H54 (cell line): ENCODE measurements around the gene KLC3.

ENCODE experiments used
- DNase-seq: peaks from one replicate; pipeline ENCODE4 v3.0.0; 2011; ENCODE audit warnings: low spot score, mixed read lengths; ENCODE audit not compliant: insufficient read length
- FAIRE-seq: peaks from 3 replicates; lab custom pipeline; 2011; peaks lifted over from hg19 to GRCh38; lab: Jason Lieb, UNC
- POLR2A ChIP-seq: IDR thresholded peaks from 2 replicates; pipeline ENCODE4 v1.6.1; 2011; ENCODE audit warnings: low read depth, mild to moderate bottlenecking, low read length

KLC3 gene

GRCh38 chr19:45358213-45358792, 17.8 kb downstream of the KLC3 start:
- FAIRE-seq, result no peak
- no peak for DNase-seq
- TF ChIP-seq POLR2A, result no peak

GRCh38 chr19:45361608-45362007, 21.1 kb downstream of the KLC3 start:
- DNase-seq (no peak), FAIRE-seq (no peak)
- no peak for TF ChIP-seq POLR2A

GRCh38 chr19:45362291-45362690, 21.7 kb downstream of the KLC3 start:
- no peak for DNase-seq
- no peak for TF ChIP-seq POLR2A
- FAIRE-seq, result no peak

- DNase-seq (no peak), FAIRE-seq (no peak)
- TF ChIP-seq POLR2A, result no peak
These were observed 23.4 kb downstream of the KLC3 start for GRCh38 chr19:45363861-45364459.

- TF ChIP-seq POLR2A, result no peak
- FAIRE-seq, result no peak
- DNase-seq, result no peak
These were observed 24.1 kb downstream of the KLC3 start for GRCh38 chr19:45364696-45365095.

- TF ChIP-seq POLR2A, result no peak
- FAIRE-seq (no peak), DNase-seq (no peak)
These were observed 27.6 kb downstream of the KLC3 start for GRCh38 chr19:45368127-45368526.

- no peak for TF ChIP-seq POLR2A
- FAIRE-seq (no peak), DNase-seq (no peak)
These were observed 28.3 kb downstream of the KLC3 start for GRCh38 chr19:45368737-45369340.

GRCh38 chr19:45370410-45371204, 30.1 kb downstream of the KLC3 start, which contains the start of gene ERCC2:
TSS of gene ERCC2 (minus strand) at chr19:45370573. CDS start at chr19:45370540, 33 bp downstream.
- 0 out of 2 replicates have a peak, but pooled peaks have one; percentile 20 for TF ChIP-seq POLR2A
- FAIRE-seq, result peak; percentile 55

GRCh38 chr19:45376045-45376724, 35.6 kb downstream of the KLC3 start:
- TF ChIP-seq POLR2A, result no peak
- FAIRE-seq, result peak; percentile 74
- DNase-seq, result peak; percentile 57

More at GRCh38 chr19:45370410-45371204, 30.1 kb downstream of the KLC3 start, which contains the start of gene ERCC2:
- peak; percentile 96 for DNase-seq

GRCh38 chr19:45380107-45380506, 39.6 kb downstream of the KLC3 start:
- TF ChIP-seq POLR2A, result no peak
- DNase-seq, result no peak
- no peak for FAIRE-seq

GRCh38 chr19:45382426-45382825, 41.9 kb downstream of the KLC3 start:
- no peak for TF ChIP-seq POLR2A
- FAIRE-seq, result no peak
- DNase-seq, result no peak

GRCh38 chr19:45385392-45386221, 45.1 kb downstream of the KLC3 start:
- FAIRE-seq, result no peak
- no peak for TF ChIP-seq POLR2A
- DNase-seq, result no peak
